GM19351 (cell line): ENCODE results near the gene HIP1R.

Experiments used
- ATAC-seq: cut with Tn5 transposase; IDR thresholded peaks from one replicate; pipeline ENCODE4 v1.9.1; 2021; ENCODE audit warnings: mild to moderate bottlenecking, moderate library complexity; ENCODE audit not compliant: unreplicated experiment

Gene HIP1R

DNA sequence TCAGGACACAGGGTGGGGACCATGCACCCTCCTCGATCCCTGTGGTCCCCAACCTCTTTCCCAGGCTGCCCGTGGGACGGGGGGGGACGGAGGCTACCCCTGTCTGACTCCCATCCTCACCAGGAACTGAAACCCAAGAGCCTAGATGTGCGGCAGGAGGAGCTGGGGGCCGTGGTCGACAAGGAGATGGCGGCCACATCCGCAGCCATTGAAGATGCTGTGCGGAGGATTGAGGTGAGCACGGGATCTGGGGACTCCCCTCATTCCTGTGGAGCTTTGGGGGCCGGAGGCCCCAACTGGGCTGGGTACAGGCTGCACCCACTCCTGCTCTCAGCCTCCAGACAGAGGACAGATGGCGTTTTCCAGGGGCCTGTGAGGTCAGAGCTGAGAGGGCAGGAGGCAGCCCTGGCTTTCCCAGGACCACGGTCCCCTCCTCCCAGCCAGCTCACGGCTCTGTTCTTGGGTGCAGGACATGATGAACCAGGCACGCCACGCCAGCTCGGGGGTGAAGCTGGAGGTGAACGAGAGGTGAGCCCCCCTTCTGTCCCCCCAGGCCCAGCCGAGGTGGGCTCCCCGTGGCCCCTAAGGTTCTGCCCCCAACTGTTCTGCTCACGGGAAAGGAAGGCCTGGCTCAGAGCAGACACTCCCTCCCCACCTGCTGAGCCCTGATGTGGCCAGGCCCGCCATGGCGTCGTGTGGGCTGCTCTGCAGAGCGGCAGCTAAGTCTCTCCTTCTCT is 24.2 kb downstream of the HIP1R start:
- ATAC-seq, result no peak

DNA sequence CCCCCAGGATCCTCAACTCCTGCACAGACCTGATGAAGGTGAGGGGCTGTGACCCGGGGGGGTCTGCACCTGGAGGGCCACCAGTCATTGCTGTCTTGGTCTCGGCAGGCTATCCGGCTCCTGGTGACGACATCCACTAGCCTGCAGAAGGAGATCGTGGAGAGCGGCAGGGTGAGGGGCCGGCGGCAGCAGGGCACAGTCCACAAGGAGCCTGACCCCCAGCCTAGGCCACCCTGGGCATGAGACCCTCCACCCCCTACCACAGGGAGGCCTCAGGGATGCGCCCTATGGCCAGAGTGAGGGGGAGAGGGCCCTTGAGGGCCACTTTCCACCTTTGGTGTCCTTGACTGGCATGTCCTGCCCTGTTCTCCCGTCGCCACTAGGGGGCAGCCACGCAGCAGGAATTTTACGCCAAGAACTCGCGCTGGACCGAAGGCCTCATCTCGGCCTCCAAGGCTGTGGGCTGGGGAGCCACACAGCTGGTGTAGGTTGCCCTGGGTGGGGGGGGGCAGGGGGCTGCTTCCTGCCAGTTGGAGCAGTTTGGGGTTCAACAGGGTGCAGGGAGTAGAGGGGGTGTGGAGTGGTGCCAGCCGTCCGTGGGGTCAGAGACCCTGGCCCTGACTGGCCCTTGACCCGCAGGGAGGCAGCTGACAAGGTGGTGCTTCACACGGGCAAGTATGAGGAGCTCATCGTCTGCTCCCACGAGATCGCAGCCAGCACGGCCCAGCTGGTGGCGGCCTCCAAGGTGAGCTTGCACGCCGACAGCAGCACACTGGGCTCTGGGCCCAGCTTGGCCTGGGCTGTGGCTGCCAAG is 25.0 kb downstream of the HIP1R start:
- ATAC-seq, result peak; percentile 66

DNA sequence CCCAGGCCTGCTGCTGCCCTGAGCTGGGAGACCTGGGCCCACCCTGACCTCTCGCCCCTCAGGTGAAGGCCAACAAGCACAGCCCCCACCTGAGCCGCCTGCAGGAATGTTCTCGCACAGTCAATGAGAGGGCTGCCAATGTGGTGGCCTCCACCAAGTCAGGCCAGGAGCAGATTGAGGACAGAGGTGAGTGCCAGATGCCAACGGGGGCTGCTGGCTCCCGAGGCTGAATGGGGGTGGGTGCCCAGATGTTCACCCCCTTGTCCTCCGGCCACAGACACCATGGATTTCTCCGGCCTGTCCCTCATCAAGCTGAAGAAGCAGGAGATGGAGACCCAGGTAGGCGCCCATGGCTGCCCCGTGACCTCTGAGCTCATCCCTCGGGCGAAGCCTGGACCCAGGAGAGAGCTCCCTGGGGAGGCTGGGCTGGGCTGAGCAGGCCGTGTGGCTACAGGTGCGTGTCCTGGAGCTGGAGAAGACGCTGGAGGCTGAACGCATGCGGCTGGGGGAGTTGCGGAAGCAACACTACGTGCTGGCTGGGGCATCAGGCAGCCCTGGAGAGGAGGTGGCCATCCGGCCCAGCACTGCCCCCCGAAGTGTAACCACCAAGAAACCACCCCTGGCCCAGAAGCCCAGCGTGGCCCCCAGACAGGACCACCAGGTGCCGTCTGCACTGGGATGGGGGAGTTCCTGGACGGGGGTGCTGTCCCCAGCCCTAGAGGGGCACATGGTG is 25.8 kb downstream of the HIP1R start:
- ATAC-seq, result no peak

DNA sequence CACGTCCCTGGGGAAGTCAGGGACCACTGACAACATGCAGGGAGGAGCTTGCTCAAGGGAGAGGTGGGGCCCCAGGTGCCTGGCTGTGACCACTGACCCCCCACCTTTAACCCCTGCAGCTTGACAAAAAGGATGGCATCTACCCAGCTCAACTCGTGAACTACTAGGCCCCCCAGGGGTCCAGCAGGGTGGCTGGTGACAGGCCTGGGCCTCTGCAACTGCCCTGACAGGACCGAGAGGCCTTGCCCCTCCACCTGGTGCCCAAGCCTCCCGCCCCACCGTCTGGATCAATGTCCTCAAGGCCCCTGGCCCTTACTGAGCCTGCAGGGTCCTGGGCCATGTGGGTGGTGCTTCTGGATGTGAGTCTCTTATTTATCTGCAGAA is 26.3 kb downstream of the HIP1R start:
- ATAC-seq, result no peak

DNA sequence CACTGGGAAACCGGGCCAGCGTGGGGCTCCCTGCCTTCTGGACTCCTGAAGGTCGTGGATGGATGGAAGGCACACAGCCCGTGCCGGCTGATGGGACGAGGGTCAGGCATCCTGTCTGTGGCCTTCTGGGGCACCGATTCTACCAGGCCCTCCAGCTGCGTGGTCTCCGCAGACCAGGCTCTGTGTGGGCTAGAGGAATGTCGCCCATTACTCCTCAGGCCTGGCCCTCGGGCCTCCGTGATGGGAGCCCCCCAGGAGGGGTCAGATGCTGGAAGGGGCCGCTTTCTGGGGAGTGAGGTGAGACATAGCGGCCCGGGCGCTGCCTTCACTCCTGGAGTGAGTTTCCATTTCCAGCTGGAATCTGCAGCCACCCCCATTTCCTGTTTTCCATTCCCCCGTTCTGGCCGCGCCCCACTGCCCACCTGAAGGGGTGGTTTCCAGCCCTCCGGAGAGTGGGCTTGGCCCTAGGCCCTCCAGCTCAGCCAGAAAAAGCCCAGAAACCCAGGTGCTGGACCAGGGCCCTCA is 26.9 kb downstream of the HIP1R start:
- no peak for ATAC-seq

DNA sequence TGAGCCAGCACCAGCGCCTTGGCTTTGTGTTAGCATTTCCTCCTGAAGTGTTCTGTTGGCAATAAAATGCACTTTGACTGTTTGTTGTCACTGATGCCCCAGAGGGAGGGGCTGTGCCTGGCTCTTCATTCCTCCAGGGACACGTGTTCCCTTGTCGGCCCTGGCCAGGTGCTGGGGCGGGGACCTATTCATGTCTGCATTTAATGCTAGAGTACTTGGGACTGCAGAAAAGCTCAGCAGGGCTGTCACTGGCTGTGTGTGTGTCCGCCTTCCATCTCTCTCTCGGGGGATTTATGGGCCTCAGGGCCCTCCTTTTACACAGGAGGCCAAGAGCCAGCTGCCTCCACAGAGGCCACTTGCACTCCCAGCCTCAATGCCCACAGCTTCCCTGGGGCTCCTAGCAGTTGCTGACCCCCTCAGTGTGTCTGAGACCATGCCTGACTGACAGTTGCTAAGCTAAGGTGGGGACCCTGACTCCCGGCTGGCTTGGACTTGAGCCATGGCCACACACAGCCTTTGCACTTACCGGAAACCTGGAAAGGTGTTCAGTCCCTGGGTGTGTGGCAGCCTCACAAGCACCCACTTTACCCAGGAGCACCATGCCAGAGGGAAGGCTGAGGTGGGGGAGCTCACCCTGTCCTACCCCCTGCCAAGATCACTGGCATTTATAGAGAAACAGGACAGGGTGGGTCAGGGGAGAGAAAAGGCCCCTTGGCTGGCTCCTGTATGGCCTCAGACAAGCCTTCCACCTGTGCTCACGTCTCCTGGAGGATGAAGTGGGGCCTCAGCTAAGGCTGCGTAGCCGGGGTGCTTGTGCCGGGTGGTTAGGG is 27.8 kb downstream of the HIP1R start:
- no peak for ATAC-seq

DNA sequence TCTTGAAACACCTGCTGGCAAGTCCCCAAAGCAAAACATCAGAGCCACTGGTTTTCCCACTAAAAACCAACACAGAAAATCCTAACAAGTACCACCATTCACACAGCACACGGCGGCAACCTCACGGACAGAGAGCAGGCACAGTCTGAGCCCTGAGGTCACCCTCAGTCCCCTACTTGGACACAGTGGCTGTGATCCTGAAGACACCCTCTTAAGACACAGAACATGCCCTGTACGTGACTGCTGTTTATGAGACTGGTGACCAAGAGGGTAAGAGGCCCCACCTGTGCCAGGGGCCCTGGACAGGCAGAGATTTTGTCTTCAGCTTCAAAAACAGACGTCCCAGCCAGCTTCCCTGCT is 29.6 kb downstream of the HIP1R start:
- no peak for ATAC-seq

DNA sequence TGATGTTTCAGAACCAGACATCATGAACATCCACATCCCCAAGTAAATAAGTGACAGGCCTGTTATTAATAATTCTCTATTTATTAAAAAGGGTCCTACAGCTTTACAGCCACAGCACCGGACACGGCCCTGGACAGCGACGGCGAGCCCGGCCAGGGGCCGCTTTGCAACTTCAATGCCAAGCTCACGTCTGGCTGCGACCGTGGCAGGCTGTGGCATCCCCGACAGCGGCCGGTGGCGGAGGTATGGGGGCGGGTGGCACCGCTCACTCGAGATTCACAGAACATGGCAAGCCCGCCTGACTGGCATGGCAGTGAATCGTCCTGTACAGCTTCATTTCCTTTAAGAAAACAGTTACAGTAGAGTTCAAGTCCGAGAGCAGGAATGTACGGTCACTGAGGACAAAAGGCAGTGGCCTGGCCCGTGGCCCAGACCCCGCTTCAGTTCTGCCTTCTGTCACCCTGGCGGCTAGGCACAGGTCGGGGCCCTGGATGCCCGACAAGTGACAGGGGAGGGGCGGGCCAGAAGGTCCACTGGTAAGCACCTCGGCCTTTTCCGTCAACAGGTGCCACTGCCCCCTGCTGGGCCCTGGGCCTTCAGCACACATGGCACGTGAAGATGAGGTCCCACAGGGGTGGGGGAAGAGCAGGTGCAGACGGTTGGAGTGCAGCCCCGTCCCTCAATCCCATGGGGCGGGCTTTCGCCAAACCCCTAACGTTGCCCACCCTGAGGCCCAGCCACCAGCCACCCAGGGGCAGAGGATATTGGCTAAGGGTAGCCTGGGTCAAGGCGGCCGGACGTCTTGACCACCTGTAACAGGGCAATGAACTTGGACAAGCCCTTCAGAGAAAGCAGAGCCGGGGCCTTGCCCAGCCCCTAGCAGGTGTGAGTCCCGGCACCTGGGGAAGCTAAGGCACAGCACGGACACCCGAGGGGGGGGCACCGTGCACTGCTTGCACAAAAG is 30.3 kb downstream of the HIP1R start:
- ATAC-seq, result no peak

DNA sequence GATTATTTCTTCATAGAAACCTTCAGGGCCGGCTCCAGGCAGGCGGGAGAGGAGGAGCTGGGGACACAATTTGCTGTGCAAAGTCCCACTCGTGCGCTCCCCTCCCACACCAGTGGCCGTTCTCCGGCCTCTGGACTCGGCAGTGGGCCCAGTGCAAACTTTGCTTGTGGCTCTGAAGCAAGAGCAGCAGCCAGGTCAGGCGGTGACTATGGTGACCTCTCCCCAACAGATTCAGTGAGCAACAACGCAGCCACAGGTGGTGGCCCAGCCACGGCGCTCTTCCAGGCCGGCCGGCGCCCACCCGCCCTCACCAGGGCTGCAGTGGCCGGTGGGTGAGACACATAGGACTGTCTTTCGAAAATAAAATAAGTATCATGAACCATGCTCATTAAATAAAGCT is 31.1 kb downstream of the HIP1R start:
- ATAC-seq, result no peak

DNA sequence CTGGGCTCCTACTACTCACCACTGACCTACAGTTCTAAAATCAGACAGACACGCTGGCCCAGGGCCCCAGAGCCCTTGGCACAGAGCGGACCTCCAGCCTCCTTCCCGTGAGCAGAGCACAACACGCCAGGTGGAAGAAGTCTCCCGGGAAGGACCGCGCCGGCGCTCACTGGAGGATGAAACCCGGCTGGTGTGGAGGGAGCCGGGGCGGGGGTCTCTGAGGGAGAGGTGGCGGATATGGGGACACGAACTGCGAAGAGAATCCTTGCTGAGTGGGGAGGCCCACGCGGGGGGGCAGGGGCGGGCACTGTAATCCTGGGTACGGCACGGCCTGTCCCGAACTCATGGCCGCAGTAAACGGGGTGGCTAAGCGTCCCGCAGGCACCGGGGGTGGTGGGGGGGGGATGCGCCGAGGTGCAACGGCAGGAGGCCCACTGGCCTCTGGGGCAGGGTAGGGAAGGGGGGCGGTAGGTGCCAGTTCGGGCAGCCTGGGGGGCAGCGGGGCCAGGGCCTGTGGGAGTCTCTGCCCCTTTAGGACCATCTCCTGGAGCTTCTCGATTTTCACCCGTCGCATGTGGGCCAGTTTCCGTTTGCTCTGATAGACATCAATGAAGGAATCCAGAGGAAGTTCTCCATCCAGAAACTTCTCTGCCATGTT is 31.8 kb downstream of the HIP1R start:
- no peak for ATAC-seq

DNA sequence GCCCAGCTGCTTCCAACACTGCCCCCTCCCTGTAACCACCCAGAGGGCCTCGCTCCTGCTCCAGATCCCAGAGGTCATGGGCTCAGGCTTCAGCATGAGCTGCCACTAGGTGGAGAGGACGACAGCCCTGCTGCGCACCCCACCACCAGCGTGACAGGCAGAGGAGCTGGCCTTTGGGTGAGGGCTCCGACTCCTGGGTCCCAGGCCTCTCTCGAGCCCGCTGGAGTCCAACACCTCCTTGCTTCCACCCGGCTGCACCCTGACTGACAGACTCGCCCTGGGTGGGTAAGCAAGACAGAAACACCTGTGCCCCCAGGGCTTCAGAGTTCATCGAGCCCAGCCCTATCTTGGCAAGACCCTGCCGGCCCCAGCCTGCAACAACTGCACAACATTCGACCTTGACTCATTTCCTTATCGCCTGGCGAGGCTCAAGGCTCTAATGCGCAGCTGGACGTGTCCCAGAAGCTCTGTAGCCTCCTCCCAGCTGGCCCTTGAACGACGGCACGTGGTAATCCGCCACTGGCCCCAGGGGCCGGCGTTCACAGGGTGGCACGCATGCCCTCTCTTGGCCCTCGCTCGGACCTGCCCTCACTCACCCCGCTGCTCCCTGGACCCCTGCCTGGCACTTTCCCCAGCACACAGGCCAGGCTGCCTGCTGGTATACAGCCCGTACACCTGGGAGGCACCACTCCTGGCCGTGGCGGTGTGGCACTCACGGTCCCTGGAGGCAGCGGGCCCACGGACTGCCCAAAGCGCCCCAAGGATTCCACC is 32.6 kb downstream of the HIP1R start:
- ATAC-seq, result no peak

DNA sequence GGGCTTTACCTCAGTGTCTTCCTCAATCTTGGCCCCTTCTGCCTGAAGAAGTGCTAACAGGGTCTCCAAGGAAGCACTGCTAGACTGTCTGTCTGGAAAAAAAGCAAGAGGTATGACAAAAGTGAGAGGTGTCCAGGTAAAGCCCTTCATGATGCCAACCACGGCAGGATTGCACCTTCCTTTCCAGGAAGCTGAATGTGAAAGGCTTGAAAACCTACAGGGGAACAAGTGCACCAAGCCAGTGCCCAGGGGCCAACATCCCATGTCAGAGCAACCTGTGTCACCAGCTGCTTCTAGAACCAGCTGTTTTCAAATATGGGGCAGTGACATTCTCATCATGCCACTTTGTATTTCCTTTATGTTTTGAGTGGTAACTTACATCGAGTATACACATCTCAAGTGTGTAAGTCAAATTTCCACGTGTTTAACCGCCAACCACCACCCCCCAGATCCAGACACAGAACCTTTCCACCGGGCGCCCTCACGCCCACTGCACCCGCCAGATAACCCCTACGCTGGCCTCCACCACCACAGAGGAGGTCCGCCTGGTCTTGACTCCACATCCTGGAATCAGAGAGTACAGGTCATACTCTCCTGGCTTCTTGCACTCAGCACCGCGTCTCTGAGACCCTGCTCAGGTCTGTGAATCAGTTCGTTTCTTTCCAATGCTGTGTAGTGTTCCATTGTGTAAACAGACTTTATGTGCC is 33.4 kb downstream of the HIP1R start:
- no peak for ATAC-seq

DNA sequence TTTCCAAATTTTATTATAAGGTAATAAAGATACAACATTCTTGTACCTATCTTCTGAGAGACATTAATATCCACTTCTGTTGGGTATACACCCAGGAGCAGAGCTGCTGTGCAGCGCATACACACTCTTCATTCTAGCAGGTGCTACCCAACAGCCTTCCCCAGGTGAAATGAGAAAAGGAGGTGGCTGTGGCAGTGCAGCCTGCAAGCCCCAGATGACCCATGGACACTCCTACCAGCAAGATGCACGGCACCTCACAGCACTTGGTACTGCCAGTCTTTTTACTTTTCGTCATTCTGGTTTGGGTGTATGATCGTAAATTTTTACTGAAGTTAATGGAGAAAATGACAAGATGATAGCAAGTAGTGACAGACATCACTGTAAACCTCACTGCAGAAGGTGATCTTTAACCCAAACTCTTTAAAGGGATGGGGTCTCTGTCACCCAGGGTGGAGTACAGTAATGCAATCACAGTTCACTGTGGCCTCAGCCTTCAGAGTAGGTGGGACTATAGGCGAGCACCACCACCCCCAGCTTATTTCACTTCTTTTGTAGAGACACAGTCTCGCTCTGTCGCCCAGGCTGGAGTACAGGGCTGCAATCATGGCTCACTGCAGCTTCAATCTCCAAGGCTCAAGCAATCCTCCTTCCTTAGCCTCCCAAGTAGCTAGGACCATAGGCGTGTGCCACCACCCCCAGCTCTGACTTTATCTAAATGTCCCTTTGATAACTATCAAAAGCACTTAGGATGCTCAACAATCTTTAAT is 34.1 kb downstream of the HIP1R start:
- ATAC-seq, result no peak

DNA sequence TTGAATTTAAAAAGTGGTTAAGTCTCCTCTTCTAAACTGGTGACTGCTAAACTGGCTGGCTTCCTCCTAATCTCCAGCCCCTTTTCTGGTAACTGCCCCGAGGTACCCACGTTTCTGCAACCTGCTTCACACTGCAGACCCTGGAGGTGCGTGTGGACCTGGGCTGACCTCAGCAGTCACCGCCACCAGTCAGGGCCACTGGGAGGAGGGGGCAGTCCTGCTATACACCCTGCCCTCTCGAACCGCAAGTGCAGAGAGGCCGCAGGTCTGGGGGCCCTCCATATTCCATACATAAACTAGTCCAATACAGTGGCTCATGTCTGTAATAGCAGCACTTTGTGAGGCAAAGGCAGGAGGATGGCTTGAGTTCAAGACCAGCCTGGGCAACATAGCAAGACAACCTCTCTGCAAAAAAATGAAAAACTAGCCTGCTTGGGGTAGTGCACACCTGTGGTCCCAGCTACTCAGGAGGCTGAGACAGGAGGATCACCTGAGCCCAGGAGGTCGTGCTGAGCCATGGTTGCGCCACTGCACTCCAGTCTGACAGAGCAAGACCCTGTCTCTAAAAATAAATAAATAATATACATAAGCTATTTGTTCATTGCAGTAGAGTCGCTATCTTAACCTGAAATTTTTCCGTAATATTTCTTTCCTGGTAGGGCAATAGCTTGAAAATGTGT is 35.0 kb downstream of the HIP1R start:
- no peak for ATAC-seq

DNA sequence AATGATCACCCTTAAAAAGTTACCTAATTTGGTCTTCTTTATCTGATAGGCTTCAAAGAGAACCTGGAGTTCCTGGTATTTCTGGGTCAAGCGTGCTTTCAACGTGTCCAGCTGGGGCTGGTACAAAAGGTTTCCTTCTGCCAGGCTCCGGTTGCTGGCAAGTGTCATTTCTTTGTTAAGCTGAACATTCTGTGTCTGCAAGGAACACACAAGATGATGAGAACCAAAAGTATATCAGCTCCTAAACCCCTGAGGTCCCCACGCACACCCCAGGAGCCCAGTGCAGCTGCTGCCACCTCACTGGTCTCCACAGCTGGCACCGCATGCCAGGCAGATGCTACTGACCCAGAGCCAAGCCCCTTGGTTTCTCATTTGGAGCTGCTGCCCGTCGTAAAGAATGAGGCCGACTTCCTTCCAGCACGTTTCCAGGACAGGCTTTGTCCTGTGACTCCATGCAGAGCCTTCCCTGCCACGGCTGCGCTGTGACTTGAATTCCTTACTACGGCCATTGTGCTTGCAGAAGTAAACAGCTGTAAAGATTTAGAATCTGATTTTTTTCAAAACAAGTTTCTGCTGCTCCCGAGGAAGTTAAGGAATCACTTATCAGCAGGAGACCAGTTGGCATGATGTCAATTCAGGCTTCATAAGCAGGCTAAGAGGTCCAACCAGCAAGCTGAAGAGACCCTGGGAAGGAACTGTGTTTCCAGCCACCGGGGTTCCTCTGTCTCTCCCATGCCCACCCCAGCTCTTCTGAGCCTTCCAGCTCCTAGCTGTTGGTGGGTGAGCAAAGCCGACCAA is 35.8 kb downstream of the HIP1R start:
- ATAC-seq, result no peak
